ENCODE results near the gene FAM181A. TPM values are rescaled to one million over a fixed set of nuclear protein-coding genes. Genes with fewer than 3 reads are reported as not detected.

The FAM181A gene
- polyA plus RNA-seq, 1 donor (not counting 4 experiments of a cell fraction or from before 2014, with no cell fraction given): 0.04 TPM

GRCh38 chr14:93940437-93940836 lies 13.3 kb downstream of the FAM181A start:
- peaks cover 8% of the 10 kb centered on the region for H3K27me3 ChIP-seq (ENCODE audit: control insufficient read depth, extremely low read depth, insufficient read depth, low read length)
- no peaks in the 10 kb centered on the region for H3K79me2 ChIP-seq (ENCODE audit: control insufficient read depth, insufficient read depth, low read length)
- peaks cover 2% of the 10 kb centered on the region for H4K20me1 ChIP-seq (ENCODE audit: control insufficient read depth, extremely low read depth, insufficient read depth, low read length)
- no peak overlapping the region for H3K9ac ChIP-seq (ENCODE audit: control insufficient read depth, extremely low read depth, insufficient read depth, low read length)
- H3K36me3 ChIP-seq (ENCODE audit: control insufficient read depth in 2 of 2, extremely low read depth in 1 of 2, insufficient read depth in 2 of 2, low read length in 2 of 2): no peaks in the 10 kb centered on the region
- no peak overlapping the region for H3K27ac ChIP-seq (ENCODE audit: control insufficient read depth, insufficient read depth, low read length)
- H2AFZ ChIP-seq (ENCODE audit: control insufficient read depth, low read length): no peak overlapping the region
- H3K4me3 ChIP-seq (ENCODE audit: control insufficient read depth in 2 of 3, extremely low read depth in 1 of 3, insufficient read depth in 2 of 3, low read depth in 1 of 3, low read length in 3 of 3): no peak overlapping the region
- DNase-seq (ENCODE audit: low read depth, low spot score): no peak
- H3K9me1 ChIP-seq (ENCODE audit: control insufficient read depth, extremely low read depth, insufficient read depth, low read length): no peaks in the 10 kb centered on the region
- H3K4me2 ChIP-seq (ENCODE audit: control insufficient read depth, extremely low read depth, insufficient read depth, low read depth, low read length): no peak overlapping the region
- dilution Hi-C loops (cut with MboI; ENCODE audit: extremely low pct_ligation_motif_present, low sequenced_read_pairs): no loop called here
- FAIRE-seq: no peak
- no peaks in the 10 kb centered on the region for H3K9me3 ChIP-seq (ENCODE audit: control insufficient read depth, low read depth, low read length)
- peaks cover 17% of the 10 kb centered on the region for H3K4me1 ChIP-seq (ENCODE audit: control insufficient read depth, extremely low read depth, insufficient read depth, low read length)
- TF ChIP-seq EZH2 (IDR thresholded peaks at IDR 0.05; ENCODE audit: low read length) (no peak), CTCF (optimal IDR thresholded peaks at IDR 0.05 in 1 of 3, IDR thresholded peaks at IDR 0.05 in 1 of 3, conservative IDR thresholded peaks at IDR 0.05 in 1 of 3; ENCODE audit: extremely low read depth in 1 of 3, insufficient read depth in 2 of 3, low read length in 3 of 3) (no peak)

GRCh38 chr14:93941293-93941910 lies 14.3 kb downstream of the FAM181A start:
- Histone ChIP-seq H3K4me1 (ENCODE audit: control insufficient read depth, extremely low read depth, insufficient read depth, low read length) (peaks cover 22% of the 10 kb centered on the region), H3K9ac (ENCODE audit: control insufficient read depth, extremely low read depth, insufficient read depth, low read length) (no peak overlapping the region), H3K79me2 (ENCODE audit: control insufficient read depth, insufficient read depth, low read length) (no peaks in the 10 kb centered on the region), H3K27ac (ENCODE audit: control insufficient read depth, insufficient read depth, low read length) (no peak overlapping the region), H3K36me3 (ENCODE audit: control insufficient read depth in 2 of 2, extremely low read depth in 1 of 2, insufficient read depth in 2 of 2, low read length in 2 of 2) (no peaks in the 10 kb centered on the region), H3K9me1 (ENCODE audit: control insufficient read depth, extremely low read depth, insufficient read depth, low read length) (no peaks in the 10 kb centered on the region), H3K4me2 (ENCODE audit: control insufficient read depth, extremely low read depth, insufficient read depth, low read depth, low read length) (no peak overlapping the region), H2AFZ (ENCODE audit: control insufficient read depth, low read length) (no peak overlapping the region), H3K9me3 (ENCODE audit: control insufficient read depth, low read depth, low read length) (no peaks in the 10 kb centered on the region), H4K20me1 (ENCODE audit: control insufficient read depth, extremely low read depth, insufficient read depth, low read length) (peaks cover 2% of the 10 kb centered on the region), H3K27me3 (ENCODE audit: control insufficient read depth, extremely low read depth, insufficient read depth, low read length) (peaks cover 8% of the 10 kb centered on the region), H3K4me3 (ENCODE audit: control insufficient read depth in 2 of 3, extremely low read depth in 1 of 3, insufficient read depth in 2 of 3, low read depth in 1 of 3, low read length in 3 of 3) (no peak overlapping the region)
- no peak for DNase-seq (ENCODE audit: low read depth, low spot score)
- TF ChIP-seq EZH2 (IDR thresholded peaks at IDR 0.05; ENCODE audit: low read length) (no peak), CTCF (optimal IDR thresholded peaks at IDR 0.05 in 1 of 3, IDR thresholded peaks at IDR 0.05 in 1 of 3, conservative IDR thresholded peaks at IDR 0.05 in 1 of 3; ENCODE audit: extremely low read depth in 1 of 3, insufficient read depth in 2 of 3, low read length in 3 of 3) (no peak)
- no peak for FAIRE-seq
- dilution Hi-C loops (cut with MboI; ENCODE audit: extremely low pct_ligation_motif_present, low sequenced_read_pairs): no loop called here

All from keratinocyte (primary cell).